Gastroesophageal sphincter (tissue), 4 donors: ENCODE results near the gene SERPINB6. TPM values are rescaled to one million over a fixed set of nuclear protein-coding genes. Genes with fewer than 3 reads are reported as not detected.

ENCODE experiments used
- ATAC-seq: fragments of 150-250 bp; one replicate; pipeline ENCODE4 v1.9.1; 2016; ENCODE audit warnings: mild to moderate bottlenecking, moderate library complexity
- H3K27ac ChIP-seq, 4 donors: fragments of 200-600 bp; sonication (generic) in 3 of 4; 1 replicate in 3 of 4; 2 replicates in 1 of 4; pipeline ENCODE4 v1.5.1; 2016 to 2019
- H3K27me3 ChIP-seq: fragments of 200-600 bp; sonication (generic); one replicate; pipeline ENCODE4 v1.5.1; 2019
- H3K36me3 ChIP-seq, 2 donors: fragments of 200-600 bp; sonication (generic); one replicate each; pipeline ENCODE4 v1.5.1; 2019; ENCODE audit warnings: control low read depth in 1 of 2
- H3K4me1 ChIP-seq, 3 donors: fragments of 200-600 bp; sonication (generic); 1 replicate in 2 of 3; 2 replicates in 1 of 3; pipeline ENCODE4 v1.5.1; 2016 to 2019; ENCODE audit warnings: control low read depth in 2 of 3
- H3K4me3 ChIP-seq, 2 donors: fragments of 200-600 bp; sonication (generic); one replicate each; pipeline ENCODE4 v1.5.1; 2019; ENCODE audit warnings: mild to moderate bottlenecking in 1 of 2, moderate library complexity in 1 of 2
- H3K9me3 ChIP-seq, 3 donors: fragments of 200-600 bp; sonication (generic); one replicate each; pipeline ENCODE4 v1.5.1; 2017 to 2019; ENCODE audit warnings: control low read depth in 2 of 3
- EP300 ChIP-seq: sonication (generic); formaldehyde crosslinking; IDR thresholded peaks from one replicate; pipeline ENCODE4 v1.6.1; 2017; ENCODE audit warnings: antibody characterized with exemption, mild to moderate bottlenecking
- POLR2A ChIP-seq, 2 donors: fragments of 450-650 bp; IDR thresholded peaks; one replicate each; pipeline ENCODE4 v1.6.1; 2017; ENCODE audit warnings: antibody characterized with exemption in 2 of 2, mild to moderate bottlenecking in 2 of 2, moderate library complexity in 1 of 2
- POLR2AphosphoS5 ChIP-seq: sonication (generic); formaldehyde crosslinking; IDR thresholded peaks from one replicate; pipeline ENCODE4 v1.6.1; 2017; ENCODE audit warnings: antibody characterized with exemption
- WGBS, 2 donors: methylation state at CpG; one replicate each; pipeline ENCODE4 v1.1.5; 2018; ENCODE audit warnings: low coverage in 1 of 2; 5-methylcytosine and 5-hydroxymethylcytosine counted together
- total RNA-seq, 4 donors: library from RNA; depleted of rRNA; stranded (reverse); fragments of >200 nt; gene quantifications; one replicate each; pipeline ENCODE4 v1.1.0, GENCODE V29; 2016
- TF ChIP-seq, protein P1 (sequence below), 4 experiments: fragments of 200-600 bp in 2 of 4; fragments of 450-650 bp in 2 of 4; sonication (generic) in 1 of 4; IDR thresholded peaks; one replicate each; pipeline ENCODE4 v1.5.1; 2017 to 2019; ENCODE audit warnings: antibody characterized with exemption in 4 of 4, mild to moderate bottlenecking in 2 of 4, moderate library complexity in 2 of 4

The SERPINB6 gene
- total RNA-seq, 4 donors from 2014 or later, result 130 to 154 (median 143) TPM

DNA sequence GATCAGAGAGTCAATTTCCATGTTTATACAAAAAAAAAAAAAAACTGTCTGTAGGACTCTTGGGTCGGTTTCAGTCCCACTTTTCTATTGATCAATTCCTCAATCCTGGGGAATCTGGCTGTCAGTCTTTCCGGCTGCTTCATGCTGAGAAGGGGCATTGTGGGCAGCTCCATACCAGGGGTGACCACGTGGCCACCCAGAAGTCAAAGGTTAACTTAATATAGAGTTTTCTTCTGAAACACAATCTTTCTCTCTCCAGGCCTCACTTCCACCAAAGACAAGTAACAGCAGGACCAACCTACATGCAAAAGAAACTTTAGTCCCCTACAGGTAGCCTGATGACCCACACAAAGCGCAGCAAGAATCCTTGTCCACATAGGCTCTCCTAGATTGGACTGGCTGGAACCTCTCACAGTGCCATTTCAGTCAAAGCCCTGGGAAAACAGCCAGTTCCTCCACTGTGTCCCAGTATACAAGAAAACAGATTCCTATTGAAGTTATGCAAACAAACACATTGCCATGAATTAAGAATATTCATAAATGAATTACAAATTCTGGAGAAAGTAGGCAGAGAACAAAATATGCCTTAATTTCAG lies 49.7 kb downstream of the SERPINB6 start:
- Histone ChIP-seq H3K4me1 (no peaks in the 10 kb centered on the region), H3K27ac (no peak overlapping the region), H3K36me3 (no peaks in the 10 kb centered on the region), H3K9me3 (no peaks in the 10 kb centered on the region), H3K27me3 (no peaks in the 10 kb centered on the region), H3K4me3 (no peak overlapping the region)
- 79 to 80% methylated on average over 2 to 3 of the region's 4 CpGs for WGBS, 2 donors
- TF ChIP-seq, protein P1, sequence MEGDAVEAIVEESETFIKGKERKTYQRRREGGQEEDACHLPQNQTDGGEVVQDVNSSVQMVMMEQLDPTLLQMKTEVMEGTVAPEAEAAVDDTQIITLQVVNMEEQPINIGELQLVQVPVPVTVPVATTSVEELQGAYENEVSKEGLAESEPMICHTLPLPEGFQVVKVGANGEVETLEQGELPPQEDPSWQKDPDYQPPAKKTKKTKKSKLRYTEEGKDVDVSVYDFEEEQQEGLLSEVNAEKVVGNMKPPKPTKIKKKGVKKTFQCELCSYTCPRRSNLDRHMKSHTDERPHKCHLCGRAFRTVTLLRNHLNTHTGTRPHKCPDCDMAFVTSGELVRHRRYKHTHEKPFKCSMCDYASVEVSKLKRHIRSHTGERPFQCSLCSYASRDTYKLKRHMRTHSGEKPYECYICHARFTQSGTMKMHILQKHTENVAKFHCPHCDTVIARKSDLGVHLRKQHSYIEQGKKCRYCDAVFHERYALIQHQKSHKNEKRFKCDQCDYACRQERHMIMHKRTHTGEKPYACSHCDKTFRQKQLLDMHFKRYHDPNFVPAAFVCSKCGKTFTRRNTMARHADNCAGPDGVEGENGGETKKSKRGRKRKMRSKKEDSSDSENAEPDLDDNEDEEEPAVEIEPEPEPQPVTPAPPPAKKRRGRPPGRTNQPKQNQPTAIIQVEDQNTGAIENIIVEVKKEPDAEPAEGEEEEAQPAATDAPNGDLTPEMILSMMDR (IDR thresholded peaks at IDR 0.05), result no peak
- TF ChIP-seq POLR2AphosphoS5 (no peak), EP300 (no peak), POLR2A (IDR thresholded peaks at IDR 0.05) (no peak)
- no peak for ATAC-seq

DNA sequence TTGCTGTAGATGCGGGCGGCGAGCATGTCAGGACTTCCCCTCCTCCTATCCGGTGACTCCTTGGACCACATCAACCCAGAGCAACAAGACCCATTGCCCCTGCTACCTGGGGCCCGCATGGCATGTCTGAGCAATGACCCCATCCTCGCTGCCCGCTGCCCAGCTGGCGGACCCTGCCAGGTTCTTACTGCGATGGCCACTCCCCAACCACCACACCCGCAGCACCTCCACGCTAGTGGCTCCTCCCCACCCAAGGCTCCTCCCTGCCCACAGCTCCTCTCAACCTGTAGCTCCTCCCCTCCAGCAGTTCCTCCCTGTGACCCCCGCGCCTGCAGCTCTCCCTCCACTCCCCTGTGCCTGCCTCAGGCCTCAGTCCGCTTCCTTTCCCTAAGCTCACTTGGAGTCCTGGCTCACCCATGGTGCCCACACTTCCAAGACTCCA lies 50.7 kb downstream of the SERPINB6 start:
- Histone ChIP-seq H3K27me3 (no peaks in the 10 kb centered on the region), H3K36me3 (no peaks in the 10 kb centered on the region), H3K4me1 (no peaks in the 10 kb centered on the region), H3K27ac (no peak overlapping the region), H3K9me3 (no peaks in the 10 kb centered on the region), H3K4me3 (no peak overlapping the region)
- ATAC-seq, result no peak
- 88 to 100% methylated on average over 3 to 9 of the region's 14 CpGs for WGBS, 2 donors
- TF ChIP-seq, protein P1 (IDR thresholded peaks at IDR 0.05), result no peak
- TF ChIP-seq POLR2A (IDR thresholded peaks at IDR 0.05) (no peak), EP300 (no peak)

DNA sequence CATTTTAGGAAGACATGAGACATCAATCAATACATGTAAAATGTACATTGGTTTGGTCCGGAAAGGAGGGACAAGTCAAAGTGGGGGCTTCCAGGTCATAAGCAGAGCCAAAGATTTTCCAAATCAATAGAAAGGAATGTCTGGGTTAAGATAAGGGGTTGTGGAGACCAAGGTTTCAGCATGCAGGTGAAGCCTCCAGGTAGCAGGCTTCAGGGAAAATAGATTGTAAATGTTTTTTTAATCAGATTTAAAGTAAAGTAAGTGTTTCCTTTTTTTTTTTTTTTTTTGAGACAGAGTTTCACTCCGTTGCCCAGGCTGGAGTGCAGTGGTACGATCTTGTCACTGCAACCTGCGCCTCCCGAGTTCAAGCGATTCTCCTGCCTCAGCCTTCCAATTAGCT lies 51.5 kb downstream of the SERPINB6 start:
- Histone ChIP-seq H3K4me3 (no peak overlapping the region), H3K27ac (no peak overlapping the region), H3K36me3 (no peaks in the 10 kb centered on the region), H3K4me1 (no peaks in the 10 kb centered on the region), H3K9me3 (no peaks in the 10 kb centered on the region), H3K27me3 (no peaks in the 10 kb centered on the region)
- TF ChIP-seq POLR2A (IDR thresholded peaks at IDR 0.05) (no peak), EP300 (no peak), POLR2AphosphoS5 (no peak)
- TF ChIP-seq, protein P1 (IDR thresholded peaks at IDR 0.05), result no peak
- 95 to 98% methylated on average over 3 to 6 of the region's 6 CpGs for WGBS, 2 donors
- ATAC-seq, result no peak

DNA sequence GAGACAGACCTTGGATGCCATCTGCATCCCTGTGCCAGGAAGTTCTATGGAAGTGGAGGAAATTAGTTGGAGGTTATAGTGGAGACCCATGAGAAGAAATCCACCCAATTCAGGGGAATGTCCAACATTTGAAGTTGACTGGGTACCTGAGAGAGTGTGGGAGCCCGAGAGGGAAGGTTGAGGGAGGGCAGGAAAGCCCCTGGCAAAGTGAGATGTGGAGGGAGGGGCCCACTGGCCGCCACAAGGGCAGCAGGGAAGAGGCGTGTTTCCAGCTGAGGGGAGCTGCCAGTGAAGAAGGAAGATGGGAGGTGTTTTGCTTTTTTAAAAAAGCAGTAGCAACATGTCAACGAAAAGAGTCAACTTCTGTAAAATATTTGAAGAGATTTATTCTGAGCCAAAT lies 52.0 kb downstream of the SERPINB6 start:
- WGBS, 2 donors, result 50 to 83% methylated on average over 2 to 4 of the region's 4 CpGs
- TF ChIP-seq POLR2A (IDR thresholded peaks at IDR 0.05) (no peak), POLR2AphosphoS5 (no peak), EP300 (no peak)
- TF ChIP-seq, protein P1 (IDR thresholded peaks at IDR 0.05), result no peak
- Histone ChIP-seq H3K4me3 (no peak overlapping the region), H3K27ac (no peak overlapping the region), H3K9me3 (no peaks in the 10 kb centered on the region), H3K36me3 (no peaks in the 10 kb centered on the region), H3K4me1 (no peaks in the 10 kb centered on the region), H3K27me3 (no peaks in the 10 kb centered on the region)
- ATAC-seq, result no peak

DNA sequence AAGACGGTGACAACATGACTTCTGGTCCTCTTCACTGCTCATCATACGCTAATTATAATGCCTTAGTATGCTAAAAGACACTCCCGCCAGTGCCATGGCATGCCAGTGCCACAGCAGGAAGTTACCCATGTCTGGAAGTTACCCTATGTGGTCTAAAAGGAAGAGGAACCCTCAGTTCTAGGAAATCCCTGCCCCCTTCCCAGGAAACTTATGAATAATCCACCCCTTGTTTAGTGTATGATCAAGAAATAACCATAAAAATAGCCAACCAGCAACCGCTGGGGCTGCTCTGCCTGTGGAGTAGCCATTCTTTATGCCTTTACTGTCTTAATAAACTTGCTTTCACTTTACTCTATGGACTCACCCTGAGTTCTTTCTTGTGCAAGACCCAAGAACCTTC lies 52.4 kb downstream of the SERPINB6 start:
- H3K36me3 ChIP-seq, result no peaks in the 10 kb centered on the region
- H3K4me1 ChIP-seq, result no peaks in the 10 kb centered on the region
- no peaks in the 10 kb centered on the region for H3K27me3 ChIP-seq
- no peaks in the 10 kb centered on the region for H3K9me3 ChIP-seq
- TF ChIP-seq EP300 (no peak), POLR2AphosphoS5 (no peak), POLR2A (IDR thresholded peaks at IDR 0.05) (no peak)
- TF ChIP-seq, protein P1 (IDR thresholded peaks at IDR 0.05), result no peak
- H3K4me3 ChIP-seq, result no peak overlapping the region
- no peak overlapping the region for H3K27ac ChIP-seq
- ATAC-seq, result no peak
- 74 to 92% methylated on average over 2 to 4 of the region's 4 CpGs for WGBS, 2 donors
